ENCODE measurements around the gene SOD2.
A peak's percentile ranks its signal among the peaks of the same experiment; 100 is the strongest.
"Not testable (repeated sequence)": the region's sequence is repeated elsewhere in the genome, so short reads cannot be mapped to it uniquely, and the experiment has no call there.

Gene SOD2

GRCh38 chr6:159682810-159683209, 10.2 kb downstream of the SOD2 start:
- DNase-seq (ENCODE audit: low read depth): no peak

- no peak for DNase-seq (ENCODE audit: low read depth)
Measured at GRCh38 chr6:159682295-159682694, 10.7 kb downstream of the SOD2 start.

GRCh38 chr6:159681191-159681880, 11.7 kb downstream of the SOD2 start:
- DNase-seq (ENCODE audit: low read depth): no peak

- DNase-seq (ENCODE audit: low read depth): no peak
Measured at GRCh38 chr6:159680104-159680503, 12.9 kb downstream of the SOD2 start.

- no peak for DNase-seq (ENCODE audit: low read depth)
Measured at GRCh38 chr6:159679091-159680077, 13.7 kb downstream of the SOD2 start.

- no peak for DNase-seq (ENCODE audit: low read depth)
Measured at GRCh38 chr6:159678574-159678973, 14.5 kb downstream of the SOD2 start.

- DNase-seq (ENCODE audit: low read depth): no peak
Measured at GRCh38 chr6:159677506-159678165, 15.4 kb downstream of the SOD2 start.

- DNase-seq (ENCODE audit: low read depth): no peak
Measured at GRCh38 chr6:159676890-159677505, 16.0 kb downstream of the SOD2 start.

GRCh38 chr6:159676236-159676635, 16.8 kb downstream of the SOD2 start:
- not testable (repeated sequence) for DNase-seq (ENCODE audit: low read depth)

GRCh38 chr6:159665868-159666635, 27.0 kb downstream of the SOD2 start:
- no peak for DNase-seq (ENCODE audit: low read depth)

- not testable (repeated sequence) for DNase-seq (ENCODE audit: low read depth)
Measured at GRCh38 chr6:159663368-159663889, 29.6 kb downstream of the SOD2 start.

GRCh38 chr6:159661977-159662376, 31.1 kb downstream of the SOD2 start:
- DNase-seq (ENCODE audit: low read depth): not testable (repeated sequence)

- DNase-seq (ENCODE audit: low read depth): no peak
Measured at GRCh38 chr6:159655409-159655988, 37.5 kb downstream of the SOD2 start.

GRCh38 chr6:159654483-159655098, 38.5 kb downstream of the SOD2 start:
- DNase-seq (ENCODE audit: low read depth): peak; percentile 35

GRCh38 chr6:159650314-159650713, 42.7 kb downstream of the SOD2 start:
- DNase-seq (ENCODE audit: low read depth): no peak

- no peak for DNase-seq (ENCODE audit: low read depth)
Measured at GRCh38 chr6:159649441-159649840, 43.6 kb downstream of the SOD2 start.

- DNase-seq (ENCODE audit: low read depth): no peak
Measured at GRCh38 chr6:159646733-159647132, 46.3 kb downstream of the SOD2 start.

GRCh38 chr6:159646116-159646515, 46.9 kb downstream of the SOD2 start:
- DNase-seq (ENCODE audit: low read depth): no peak

- no peak for DNase-seq (ENCODE audit: low read depth)
Measured at GRCh38 chr6:159645640-159646039, 47.4 kb downstream of the SOD2 start.

Measured in GM04504 (cell line).